Endothelial cell of umbilical vein (primary cell): ENCODE data around the gene KAT6B. TPM values are rescaled to one million over a fixed set of nuclear protein-coding genes. Genes with fewer than 3 reads are reported as not detected.

Experiments
- BruUV-seq: library from RNA; stranded (reverse); fragments of 400-500 nt; replicated peaks from 2 replicates; lab custom pipeline; 2021; lab: Mats Ljungman, UMichigan
- CTCF ChIA-PET: fragments of 300-600, 350-600 bp; sonication (Branson Sonifier 250); formaldehyde crosslinking; loops from one replicate; lab custom pipeline; 2021; ENCODE audit warnings: antibody characterized with exemption, inconsistent platforms; lab: Charles Lee
- POLR2A ChIA-PET: fragments of 300-600, 350-600 bp; sonication (Branson Sonifier 250); formaldehyde crosslinking; loops from one replicate; lab custom pipeline; 2021; ENCODE audit warnings: antibody characterized with exemption, inconsistent platforms; lab: Charles Lee
- DNase-seq: peaks from one replicate; pipeline ENCODE4 v3.0.0-alpha.2; 2011; ENCODE audit warnings: low read depth, low spot score
- FAIRE-seq: peaks from 2 replicates; lab custom pipeline; 2011; peaks lifted over from hg19 to GRCh38; lab: Jason Lieb, UNC
- H2AFZ ChIP-seq: 2 replicates; pipeline ENCODE4 v1.6.0; 2012; ENCODE audit warnings: low read depth, low read length, control low read depth, inconsistent platforms
- H3K27ac ChIP-seq: 2 replicates; pipeline ENCODE4 v1.5.1; 2011; ENCODE audit warnings: low read depth, mild to moderate bottlenecking, control low read depth, low read length, moderate library complexity; ENCODE audit not compliant: insufficient read depth
- H3K27me3 ChIP-seq, 2 experiments: 2 replicates each; pipeline versions ENCODE4 v1.6.0 to v1.6.1; 2011; ENCODE audit warnings: low read length in 2 of 2, mixed read lengths in 1 of 2; ENCODE audit not compliant: control insufficient read depth in 2 of 2, insufficient read depth in 2 of 2
- H3K36me3 ChIP-seq, 2 experiments: 2 replicates in 1 of 2; 3 replicates in 1 of 2; pipeline ENCODE4 v1.5.1; 2011; ENCODE audit warnings: low read length in 2 of 2, mild to moderate bottlenecking in 1 of 2, moderate library complexity in 1 of 2; ENCODE audit not compliant: control insufficient read depth in 2 of 2, insufficient read depth in 2 of 2; ENCODE audit errors: extremely low read depth in 1 of 2
- H3K4me1 ChIP-seq: 3 replicates; pipeline ENCODE4 v1.5.1; 2011; ENCODE audit warnings: mild to moderate bottlenecking, low read length; ENCODE audit not compliant: control insufficient read depth, insufficient read depth; ENCODE audit errors: extremely low read depth
- H3K4me2 ChIP-seq: 2 replicates; pipeline ENCODE4 v1.6.1; 2011; ENCODE audit warnings: low read length, control low read depth, mixed read lengths; ENCODE audit not compliant: insufficient read depth
- H3K4me3 ChIP-seq, 3 experiments: fragments of 200-600 bp in 1 of 3; sonication (generic), shearing (Covaris generic) in 1 of 3; replicated peaks in 1 of 3; 2 replicates each; pipeline ENCODE4 v1.5.1; 2011 to 2016; ENCODE audit warnings: control low read depth in 3 of 3, low read length in 3 of 3, mild to moderate bottlenecking in 2 of 3, inconsistent platforms in 1 of 3, low read depth in 1 of 3, moderate library complexity in 1 of 3; ENCODE audit not compliant: insufficient read depth in 1 of 3
- H3K79me2 ChIP-seq: 2 replicates; pipeline ENCODE4 v1.6.0; 2012; ENCODE audit warnings: low read length, inconsistent platforms; ENCODE audit not compliant: control insufficient read depth, insufficient read depth
- H3K9ac ChIP-seq: replicated peaks from 2 replicates; pipeline ENCODE3; 2011; ENCODE audit warnings: low read length, control low read depth; ENCODE audit not compliant: insufficient read depth; ENCODE audit errors: extremely low read depth
- H3K9me1 ChIP-seq: replicated peaks from 3 replicates; pipeline ENCODE4 v1.6.0; 2011; ENCODE audit warnings: mild to moderate bottlenecking, low read length; ENCODE audit not compliant: control insufficient read depth, insufficient read depth; ENCODE audit errors: extremely low read depth
- H3K9me3 ChIP-seq: replicated peaks from 2 replicates; pipeline ENCODE4 v1.5.1; 2012; ENCODE audit warnings: low read length, inconsistent platforms; ENCODE audit not compliant: control insufficient read depth, insufficient read depth
- H4K20me1 ChIP-seq: replicated peaks from 2 replicates; pipeline ENCODE3; 2011; ENCODE audit warnings: mild to moderate bottlenecking, low read length; ENCODE audit not compliant: control insufficient read depth, insufficient read depth; ENCODE audit errors: extremely low read depth
- GATA2 ChIP-seq: IDR thresholded peaks from 2 replicates; pipeline ENCODE4 v1.7.0; 2011; ENCODE audit warnings: low read depth, mild to moderate bottlenecking, moderate library complexity, mixed read lengths, low read length; ENCODE audit not compliant: insufficient read length, insufficient read depth
- JUN ChIP-seq: IDR thresholded peaks from 2 replicates; pipeline ENCODE4 v1.6.1; 2011; ENCODE audit warnings: borderline replicate concordance, low read depth; ENCODE audit not compliant: insufficient read length, insufficient read depth
- MAX ChIP-seq: IDR thresholded peaks from 2 replicates; pipeline ENCODE4 v1.6.1; 2011; ENCODE audit not compliant: insufficient read depth, insufficient read length
- POLR2AphosphoS5 ChIP-seq: IDR thresholded peaks from 2 replicates; pipeline ENCODE4 v1.6.1; 2012; ENCODE audit warnings: low read depth, mild to moderate bottlenecking, control low read depth, low read length, moderate library complexity; ENCODE audit not compliant: insufficient read depth
- dilution Hi-C: fragments of 300-500 bp; cut with MboI; formaldehyde crosslinking; loops from one replicate; pipeline ENCODE4 v1.15.0; 2019; ENCODE audit warnings: low sequenced_read_pairs; ENCODE audit not compliant: extremely low pct_ligation_motif_present
- intact Hi-C: fragments of 100-400 bp; cut with micrococcal nuclease; formaldehyde crosslinking; loops from one replicate; pipeline ENCODE4 v1.10.0; 2022
- polyA plus RNA-seq, 4 experiments: library from polyadenylated mRNA; depleted of rRNA in 3 of 4; stranded (reverse) in 3 of 4; unstranded in 1 of 4; fragments of >200 nt; gene quantifications; 2 replicates each; pipeline versions ENCODE4 v1.2.1 to v1.2.3, GENCODE V29; 2011 to 2012; ENCODE audit warnings: missing spikeins in 1 of 4
- total RNA-seq: library from RNA; stranded (reverse); gene quantifications from 2 replicates; pipeline ENCODE4 v1.2.3, GENCODE V29; 2021

Gene KAT6B
- total and polyA plus RNA-seq, 2 donors (not counting 3 experiments of a cell fraction or from before 2014, with no cell fraction given), result 4.5 to 17.0 TPM

GRCh38 chr10:74967911-74968666, 141.7 kb downstream of the KAT6B start:
- dilution Hi-C loops (no loop called here), intact Hi-C loops (no loop called here)
- Histone ChIP-seq H3K27ac (no peak overlapping the region), H3K9ac (no peak overlapping the region), H3K36me3 (no peaks in the 10 kb centered on the region), H3K9me3 (no peaks in the 10 kb centered on the region), H3K79me2 (no peaks in the 10 kb centered on the region), H3K4me2 (peak overlapping the region; percentile 28), H4K20me1 (peaks cover 2% of the 10 kb centered on the region), H3K4me3 (no peak overlapping the region), H3K4me1 (peaks cover 14% of the 10 kb centered on the region), H2AFZ (no peak overlapping the region), H3K9me1 (no peaks in the 10 kb centered on the region), H3K27me3 (no peaks in the 10 kb centered on the region)
- FAIRE-seq (no peak), DNase-seq (peak; percentile 66)
- POLR2A ChIA-PET, result interaction anchor here (1.2 kb wide), 1 partner anchor 15 kb away, joined by 3 read pairs; no protein-coding TSS in a partner anchor
- TF ChIP-seq GATA2, result no peak
- TF ChIP-seq MAX, result no peak
- CTCF ChIA-PET, result interaction anchor here (0.8 to 1.6 kb wide), 8 partner anchors 8 to 130 kb away, joined by 3 to 4 read pairs (median 3); no protein-coding TSS in a partner anchor
- BruUV-seq, result no TSS peak

- BruUV-seq, result no TSS peak
- Histone ChIP-seq H3K27me3 (no peaks in the 10 kb centered on the region), H3K4me3 (no peak overlapping the region), H3K27ac (no peak overlapping the region), H4K20me1 (no peaks in the 10 kb centered on the region), H3K36me3 (no peaks in the 10 kb centered on the region), H3K9ac (no peak overlapping the region), H3K4me1 (peaks cover 14% of the 10 kb centered on the region), H2AFZ (no peak overlapping the region), H3K79me2 (no peaks in the 10 kb centered on the region), H3K4me2 (peak overlapping the region; percentile 28), H3K9me1 (no peaks in the 10 kb centered on the region), H3K9me3 (no peaks in the 10 kb centered on the region)
- TF ChIP-seq JUN, result no peak
- no peak for TF ChIP-seq POLR2AphosphoS5
- POLR2A ChIA-PET, result interaction anchor here (1.2 kb wide), 1 partner anchor 15 kb away, joined by 3 read pairs; no protein-coding TSS in a partner anchor
- DNase-seq (no peak), FAIRE-seq (peak; percentile 70)
- intact Hi-C loops, result no loop called here
- dilution Hi-C loops, result no loop called here
- CTCF ChIA-PET, result interaction anchor here (1.1 to 1.6 kb wide), 5 partner anchors 9 to 130 kb away, joined by 3 to 4 read pairs (median 3); no protein-coding TSS in a partner anchor
These were observed 142.3 kb downstream of the KAT6B start for GRCh38 chr10:74968667-74969061.
